Caco-2 (cell line): ENCODE measurements around the gene FBXO46. TPM values are rescaled to one million over a fixed set of nuclear protein-coding genes. Genes with fewer than 3 reads are reported as not detected.

Experiments
- BruUV-seq: library from RNA; stranded (reverse); fragments of 400-500 nt; replicated peaks from 2 replicates; lab custom pipeline; 2021; lab: Mats Ljungman, UMichigan
- CTCF ChIA-PET: fragments of 300-600 bp; sonication (Branson Sonifier 250); formaldehyde crosslinking; loops from one replicate; lab custom pipeline; 2022; ENCODE audit warnings: antibody characterized with exemption; lab: Charles Lee
- POLR2A ChIA-PET: fragments of 300-600 bp; sonication (Branson Sonifier 250); formaldehyde crosslinking; loops from one replicate; lab custom pipeline; 2022; ENCODE audit warnings: antibody characterized with exemption; lab: Charles Lee
- DNase-seq, 2 experiments: peaks; one replicate each; pipeline versions ENCODE4 v3.0.0 to v3.0.0-alpha.2; 2020 to 2022
- H3K27me3 ChIP-seq: replicated peaks from 2 replicates; pipeline ENCODE4 v1.6.0; 2011; ENCODE audit warnings: low read length; ENCODE audit not compliant: control insufficient read depth, insufficient read depth
- H3K36me3 ChIP-seq: 2 replicates; pipeline ENCODE4 v1.5.1; 2011; ENCODE audit warnings: low read length; ENCODE audit not compliant: control insufficient read depth, insufficient read depth
- H3K4me1 ChIP-seq: fragments of 250-450 bp; sonication (Bioruptor Pico); 2 replicates; pipeline ENCODE4 v1.5.1; 2020; ENCODE audit warnings: mild to moderate bottlenecking
- H3K4me3 ChIP-seq: 2 replicates; pipeline ENCODE4 v1.5.1; 2011; ENCODE audit warnings: low read depth, mild to moderate bottlenecking, control low read depth, low read length
- H3K9me3 ChIP-seq: fragments of 250-450 bp; sonication (Bioruptor Pico); 2 replicates; pipeline ENCODE4 v1.5.1; 2020; ENCODE audit warnings: mild to moderate bottlenecking, moderate library complexity
- H3K27ac Mint-ChIP-seq: one replicate; pipeline ENCODE4 v1.8.0; 2022; ENCODE audit warnings: mixed read lengths; ENCODE audit not compliant: unreplicated experiment
- H3K27me3 Mint-ChIP-seq: one replicate; pipeline ENCODE4 v1.8.0; 2022; ENCODE audit warnings: mixed read lengths; ENCODE audit not compliant: insufficient read depth, unreplicated experiment
- H3K36me3 Mint-ChIP-seq: one replicate; pipeline ENCODE4 v1.8.0; 2022; ENCODE audit warnings: mild to moderate bottlenecking, mixed read lengths; ENCODE audit not compliant: insufficient read depth, unreplicated experiment
- H3K4me1 Mint-ChIP-seq: one replicate; pipeline ENCODE4 v1.8.0; 2022; ENCODE audit warnings: low read depth, mixed read lengths; ENCODE audit not compliant: unreplicated experiment
- H3K4me3 Mint-ChIP-seq: one replicate; pipeline ENCODE4 v1.8.0; 2022; ENCODE audit warnings: mild to moderate bottlenecking, moderate library complexity, mixed read lengths; ENCODE audit not compliant: unreplicated experiment
- H3K9me3 Mint-ChIP-seq: one replicate; pipeline ENCODE4 v1.8.0; 2022; ENCODE audit warnings: mixed read lengths; ENCODE audit not compliant: unreplicated experiment
- intact Hi-C: fragments of 100-400 bp; cut with micrococcal nuclease; formaldehyde crosslinking; loops from one replicate; pipeline ENCODE4 v1.10.0; 2022; ENCODE audit not compliant: unreplicated experiment
- total RNA-seq: library from RNA; stranded (reverse); gene quantifications from 2 replicates; pipeline ENCODE4 v1.2.3, GENCODE V29; 2022
- TF ChIP-seq, protein P1 (sequence below), 2 experiments: fragments of 200-600 bp in 1 of 2; IDR thresholded peaks; 1 replicate in 1 of 2; 2 replicates in 1 of 2; pipeline versions ENCODE4 v1.5.1 to v1.8.0; 2011 to 2022; ENCODE audit warnings: antibody characterized with exemption in 1 of 2, control low read depth in 1 of 2, inconsistent platforms in 1 of 2, low read depth in 1 of 2, low read length in 1 of 2, mild to moderate bottlenecking in 1 of 2, moderate library complexity in 1 of 2; ENCODE audit not compliant: insufficient read depth in 1 of 2, severe bottlenecking in 1 of 2, unreplicated experiment in 1 of 2

FBXO46 gene
- total RNA-seq, 1 experiment from 2014 or later: 31.0 TPM

DNA sequence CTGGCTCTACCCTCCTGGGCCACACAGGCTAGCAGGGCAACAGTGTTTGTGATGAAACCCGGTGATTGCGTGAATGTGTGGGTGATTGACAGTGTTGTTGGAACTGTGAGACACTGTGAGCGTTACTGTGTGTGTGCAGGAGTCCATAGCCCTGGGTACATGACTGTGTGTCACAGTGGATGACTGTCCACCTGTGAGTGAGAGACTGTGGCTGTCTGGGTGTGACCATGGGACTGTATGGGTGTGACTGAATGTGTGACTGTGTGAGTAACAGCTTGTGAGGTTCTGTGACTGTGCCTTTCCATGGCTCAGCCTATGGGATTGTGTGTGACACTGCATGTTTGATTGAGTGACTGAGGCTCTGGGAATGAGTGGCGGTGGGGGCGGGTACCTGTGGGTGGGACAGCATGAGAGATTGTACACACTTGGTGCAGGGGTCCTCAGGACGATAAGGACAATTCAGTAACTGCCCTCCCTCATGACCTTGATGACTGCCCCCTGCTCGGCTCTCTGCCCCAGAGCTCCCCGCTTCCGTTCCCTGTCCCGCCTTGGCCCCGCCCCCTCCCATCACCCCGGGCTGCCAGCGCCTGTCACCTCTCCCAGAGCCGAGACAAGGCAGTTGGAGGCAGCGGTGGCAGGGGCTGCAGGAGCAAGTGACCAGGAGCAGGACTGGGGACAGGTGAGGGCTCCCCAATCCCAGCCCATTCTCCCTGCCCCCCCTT is 62.9 kb downstream of the FBXO46 start, which contains the start of gene GIPR:
Gene GIPR, plus strand, starts transcription at position 602 of the 722 bp plus-strand sequence. CDS start 1,300 bp downstream, outside the sequence.
- no TSS peak for BruUV-seq
- POLR2A ChIA-PET: interaction anchor here (0.7 to 0.9 kb wide), 2 partner anchors 10 to 12 kb away, joined by 3 to 9 read pairs; no protein-coding TSS in a partner anchor
- Histone ChIP-seq H3K27me3 (no peaks in the 10 kb centered on the region), H3K9me3 (no peaks in the 10 kb centered on the region), H3K36me3 (no peaks in the 10 kb centered on the region), H3K4me1 (no peaks in the 10 kb centered on the region), H3K4me3 (peak within 1 kb of the TSS; percentile 59)
- CTCF ChIA-PET: interaction anchor here (0.5 to 2.7 kb wide), 6 partner anchors 8 to 49 kb away, joined by 4 to 14 read pairs (median 8); partner anchors contain the start of genes QPCTL and SNRPD2
- Mint-ChIP-seq H3K4me1 (peaks cover 8% of the 10 kb centered on the region), H3K27me3 (no peaks in the 10 kb centered on the region), H3K36me3 (peaks cover 11% of the 10 kb centered on the region), H3K4me3 (peak within 1 kb of the TSS; percentile 85), H3K27ac (peak within 1 kb of the TSS; percentile 56), H3K9me3 (no peaks in the 10 kb centered on the region)
- TF ChIP-seq, protein P1, sequence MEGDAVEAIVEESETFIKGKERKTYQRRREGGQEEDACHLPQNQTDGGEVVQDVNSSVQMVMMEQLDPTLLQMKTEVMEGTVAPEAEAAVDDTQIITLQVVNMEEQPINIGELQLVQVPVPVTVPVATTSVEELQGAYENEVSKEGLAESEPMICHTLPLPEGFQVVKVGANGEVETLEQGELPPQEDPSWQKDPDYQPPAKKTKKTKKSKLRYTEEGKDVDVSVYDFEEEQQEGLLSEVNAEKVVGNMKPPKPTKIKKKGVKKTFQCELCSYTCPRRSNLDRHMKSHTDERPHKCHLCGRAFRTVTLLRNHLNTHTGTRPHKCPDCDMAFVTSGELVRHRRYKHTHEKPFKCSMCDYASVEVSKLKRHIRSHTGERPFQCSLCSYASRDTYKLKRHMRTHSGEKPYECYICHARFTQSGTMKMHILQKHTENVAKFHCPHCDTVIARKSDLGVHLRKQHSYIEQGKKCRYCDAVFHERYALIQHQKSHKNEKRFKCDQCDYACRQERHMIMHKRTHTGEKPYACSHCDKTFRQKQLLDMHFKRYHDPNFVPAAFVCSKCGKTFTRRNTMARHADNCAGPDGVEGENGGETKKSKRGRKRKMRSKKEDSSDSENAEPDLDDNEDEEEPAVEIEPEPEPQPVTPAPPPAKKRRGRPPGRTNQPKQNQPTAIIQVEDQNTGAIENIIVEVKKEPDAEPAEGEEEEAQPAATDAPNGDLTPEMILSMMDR (IDR thresholded peaks at IDR 0.05; ENCODE audit: insufficient read depth in 1 of 2, low read depth in 1 of 2, low read length in 1 of 2, severe bottlenecking in 1 of 2, unreplicated experiment in 1 of 2): no peak
- DNase-seq: peak; percentile 73 to 76
- intact Hi-C loops: no loop called here

DNA sequence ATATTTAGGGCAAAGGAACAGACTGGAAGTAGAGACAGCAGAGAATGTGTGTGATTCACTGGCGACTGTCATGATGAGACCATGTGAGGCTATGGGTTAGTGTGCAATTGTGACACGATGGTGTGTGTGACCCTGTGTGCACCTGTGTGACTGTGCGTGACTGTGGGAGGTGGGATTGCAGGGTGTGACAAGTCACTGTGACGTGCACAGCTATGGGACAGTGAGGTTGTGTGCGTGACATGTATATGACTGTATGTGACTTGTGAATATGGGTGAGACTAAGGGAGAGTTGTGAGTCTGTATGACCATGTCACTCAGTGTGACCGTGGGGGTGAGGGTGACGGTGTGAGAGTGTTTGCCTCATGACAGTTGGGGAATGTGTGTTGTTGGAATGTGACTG is 66.1 kb downstream of the FBXO46 start:
- Mint-ChIP-seq H3K4me3 (no peak overlapping the region), H3K36me3 (no peaks in the 10 kb centered on the region), H3K27me3 (no peaks in the 10 kb centered on the region), H3K4me1 (peaks cover 16% of the 10 kb centered on the region), H3K9me3 (no peaks in the 10 kb centered on the region), H3K27ac (no peak overlapping the region)
- no peak for DNase-seq
- Histone ChIP-seq H3K36me3 (no peaks in the 10 kb centered on the region), H3K27me3 (no peaks in the 10 kb centered on the region), H3K4me1 (no peaks in the 10 kb centered on the region), H3K4me3 (no peak overlapping the region), H3K9me3 (no peaks in the 10 kb centered on the region)
- ChIA-PET CTCF (no interaction called here), POLR2A (no interaction called here)
- BruUV-seq: no TSS peak
- TF ChIP-seq, protein P1 (IDR thresholded peaks at IDR 0.05; ENCODE audit: insufficient read depth in 1 of 2, low read depth in 1 of 2, low read length in 1 of 2, severe bottlenecking in 1 of 2, unreplicated experiment in 1 of 2): no peak
- intact Hi-C loops: no loop called here

DNA sequence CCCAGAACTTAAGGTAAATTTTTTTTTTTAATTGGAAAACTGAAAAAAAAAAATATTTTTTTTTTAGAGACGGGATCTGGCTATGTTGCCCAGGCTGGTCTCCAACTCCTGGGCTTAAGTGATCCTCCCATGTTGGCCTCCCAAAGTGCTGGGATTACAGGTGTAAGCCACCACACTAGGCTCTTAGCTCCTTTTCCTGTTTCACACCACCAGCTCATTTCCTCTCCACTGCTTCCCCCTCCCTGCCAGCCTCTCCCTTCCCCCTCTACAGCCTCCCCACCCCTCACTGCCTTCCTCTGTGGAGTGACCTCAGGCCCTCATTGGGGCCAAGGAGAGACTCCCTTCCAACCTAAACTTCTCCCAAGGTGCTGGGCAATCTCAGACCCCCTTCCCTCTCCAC is 66.9 kb downstream of the FBXO46 start:
- Mint-ChIP-seq H3K4me1 (peaks cover 23% of the 10 kb centered on the region), H3K4me3 (no peak overlapping the region), H3K9me3 (no peaks in the 10 kb centered on the region), H3K27me3 (no peaks in the 10 kb centered on the region), H3K36me3 (no peaks in the 10 kb centered on the region), H3K27ac (no peak overlapping the region)
- intact Hi-C loops: no loop called here
- Histone ChIP-seq H3K36me3 (no peaks in the 10 kb centered on the region), H3K27me3 (no peaks in the 10 kb centered on the region), H3K4me1 (no peaks in the 10 kb centered on the region), H3K4me3 (no peak overlapping the region), H3K9me3 (no peaks in the 10 kb centered on the region)
- no TSS peak for BruUV-seq
- TF ChIP-seq, protein P1 (IDR thresholded peaks at IDR 0.05; ENCODE audit: insufficient read depth in 1 of 2, low read depth in 1 of 2, low read length in 1 of 2, severe bottlenecking in 1 of 2, unreplicated experiment in 1 of 2): no peak
- POLR2A ChIA-PET: no interaction called here
- no peak for DNase-seq
- CTCF ChIA-PET: no interaction called here
